DMS53 treated with DMSO at 0.1 percent for 48 hours (cell line): ENCODE results near the gene IFT172.
"Not testable (repeated sequence)": the region's sequence is repeated elsewhere in the genome, so short reads cannot be mapped to it uniquely, and the experiment has no call there.

Experiments
- DNase-seq: peaks from one replicate; lab custom pipeline; 2025; ENCODE audit not compliant: unreplicated experiment; lab: John Stamatoyannopoulos, UW

IFT172 gene

GRCh38 chr2:27489498-27490397, at the start of gene IFT172:
Gene IFT172 (minus strand): TSS chr2:27489743. CDS start chr2:27489653, 90 bp downstream.
- peak; percentile 98 for DNase-seq

- not testable (repeated sequence) for DNase-seq
Measured at GRCh38 chr2:27538839-27539450, 49.4 kb upstream of the IFT172 start.

- DNase-seq = no peak
Measured at GRCh38 chr2:27537287-27537686, 47.7 kb upstream of the IFT172 start.

GRCh38 chr2:27531983-27532382, 42.4 kb upstream of the IFT172 start:
- no peak for DNase-seq

GRCh38 chr2:27527182-27527581, 37.6 kb upstream of the IFT172 start:
- DNase-seq = peak; percentile 13

- DNase-seq = no peak
Measured at GRCh38 chr2:27522400-27522945, 32.9 kb upstream of the IFT172 start.

- DNase-seq = no peak
Measured at GRCh38 chr2:27520316-27520715, 30.8 kb upstream of the IFT172 start.

- DNase-seq = no peak
Measured at GRCh38 chr2:27518782-27519113, 29.2 kb upstream of the IFT172 start.

GRCh38 chr2:27518113-27518781, 28.7 kb upstream of the IFT172 start:
- DNase-seq = no peak

GRCh38 chr2:27509326-27509725, 19.8 kb upstream of the IFT172 start:
- DNase-seq = no peak

- DNase-seq = no peak
Measured at GRCh38 chr2:27507293-27507692, 17.8 kb upstream of the IFT172 start.

- DNase-seq = no peak
Measured at GRCh38 chr2:27506587-27506986, 17.0 kb upstream of the IFT172 start.

- DNase-seq = no peak
Measured at GRCh38 chr2:27502142-27502541, 12.6 kb upstream of the IFT172 start.

- peak; percentile 21 for DNase-seq
Measured at GRCh38 chr2:27501042-27501441, 11.5 kb upstream of the IFT172 start.

- no peak for DNase-seq
Measured at GRCh38 chr2:27498975-27499374, 9.4 kb upstream of the IFT172 start.

GRCh38 chr2:27497288-27497627, 7.7 kb upstream of the IFT172 start:
- no peak for DNase-seq

GRCh38 chr2:27496357-27497287, 7.1 kb upstream of the IFT172 start, which contains the start of gene GCKR:
Gene GCKR (plus strand): TSS chr2:27496839. CDS start chr2:27496905, 66 bp downstream.
- DNase-seq = no peak

- no peak for DNase-seq
Measured at GRCh38 chr2:27495840-27496356, 6.4 kb upstream of the IFT172 start.

GRCh38 chr2:27494944-27495554, 5.5 kb upstream of the IFT172 start, which contains the start of gene FNDC4:
Gene FNDC4 (minus strand): TSS chr2:27495200. CDS start chr2:27494679, 521 bp downstream.
- DNase-seq = no peak
